GM12878 (cell line): ENCODE measurements around the gene LY6G5C. TPM values are rescaled to one million over a fixed set of nuclear protein-coding genes. Genes with fewer than 3 reads are reported as not detected.

Experiments used
- ATAC-seq: fragments of 200-7000 bp; cut with Tn5 transposase; 3 replicates; pipeline ENCODE4 v1.9.1; 2020; ENCODE audit warnings: mild to moderate bottlenecking, moderate library complexity
- BruUV-seq: library from RNA; stranded (reverse); fragments of 400-500 nt; replicated peaks from 2 replicates; lab custom pipeline; 2021; lab: Mats Ljungman, UMichigan
- CTCF ChIA-PET: fragments of 300-600 bp; sonication (Branson Sonifier 250); formaldehyde crosslinking; extraction: SDS; loops from one replicate; lab custom pipeline; 2021; ENCODE audit warnings: inconsistent platforms; lab: Yijun Ruan, JAX
- POLR2A ChIA-PET: fragments of 350-600 bp; formaldehyde crosslinking; extraction: SDS; loops from one replicate; lab custom pipeline; 2021; ENCODE audit warnings: inconsistent platforms; lab: Charles Lee
- RAD21 ChIA-PET: fragments of 300-600 bp; sonication (Branson Sonifier 250); formaldehyde crosslinking; loops from one replicate; lab custom pipeline; 2023; ENCODE audit warnings: antibody characterized with exemption; ENCODE audit not compliant: unreplicated experiment; lab: Charles Lee
- SMC1A ChIA-PET: fragments of 300-600 bp; sonication (Branson Sonifier 250); formaldehyde crosslinking; loops from one replicate; lab custom pipeline; 2023; ENCODE audit not compliant: unreplicated experiment, uncharacterized antibody; lab: Charles Lee
- DNase-seq: peaks from one replicate; pipeline ENCODE4 v3.0.0-alpha.2; 2011; ENCODE audit warnings: low read depth, low spot score
- FAIRE-seq: peaks from 3 replicates; lab custom pipeline; 2011; peaks lifted over from hg19 to GRCh38; lab: Jason Lieb, UNC
- H2AFZ ChIP-seq: 2 replicates; pipeline ENCODE4 v1.6.0; 2011; ENCODE audit warnings: low read depth, low read length, control low read depth; ENCODE audit not compliant: control insufficient read depth
- H3K27ac ChIP-seq: 2 replicates; pipeline ENCODE4 v1.5.1; 2011; ENCODE audit warnings: control low read depth; ENCODE audit not compliant: control insufficient read depth, insufficient read depth
- H3K27me3 ChIP-seq, 2 experiments: replicated peaks in 1 of 2; 2 replicates each; pipeline versions ENCODE4 v1.6.0 to v1.6.1; 2011; ENCODE audit warnings: low read length in 1 of 2; ENCODE audit not compliant: control insufficient read depth in 2 of 2, insufficient read depth in 2 of 2
- H3K36me3 ChIP-seq, 2 experiments: 2 replicates each; pipeline ENCODE4 v1.5.1; 2011; ENCODE audit warnings: low read length in 1 of 2; ENCODE audit not compliant: control insufficient read depth in 2 of 2, insufficient read depth in 2 of 2
- H3K4me1 ChIP-seq: 2 replicates; pipeline ENCODE4 v1.6.1; 2011; ENCODE audit warnings: mild to moderate bottlenecking, low read length, moderate library complexity, mixed read lengths; ENCODE audit not compliant: control insufficient read depth, insufficient read depth
- H3K4me2 ChIP-seq: 2 replicates; pipeline ENCODE4 v1.6.0; 2011; ENCODE audit warnings: control low read depth; ENCODE audit not compliant: control insufficient read depth, insufficient read depth
- H3K4me3 ChIP-seq: fragments of 200-600 bp; sonication (generic); 2 replicates; pipeline ENCODE4 v1.5.1; 2016
- H3K79me2 ChIP-seq: 2 replicates; pipeline ENCODE4 v1.6.0; 2011; ENCODE audit warnings: low read length; ENCODE audit not compliant: control insufficient read depth, insufficient read depth
- H3K9ac ChIP-seq: 2 replicates; pipeline ENCODE4 v1.8.0; 2011; ENCODE audit warnings: low read length, control low read depth, mixed read lengths; ENCODE audit not compliant: control insufficient read depth, insufficient read depth
- H3K9me3 ChIP-seq: replicated peaks from 3 replicates; pipeline ENCODE4 v1.5.1; 2011; ENCODE audit warnings: mild to moderate bottlenecking, low read length; ENCODE audit not compliant: control insufficient read depth, insufficient read depth
- H4K20me1 ChIP-seq: 2 replicates; pipeline ENCODE4 v1.6.0; 2011; ENCODE audit not compliant: control insufficient read depth, insufficient read depth
- GATAD2B ChIP-seq: fragments of 450-650 bp; conservative IDR thresholded peaks from 2 replicates; pipeline ENCODE4 v1.6.1; 2017; ENCODE audit warnings: low read depth, mild to moderate bottlenecking, moderate library complexity
- MYC ChIP-seq: IDR thresholded peaks from 2 replicates; pipeline ENCODE4 v1.6.1; 2011; ENCODE audit warnings: mild to moderate bottlenecking, low read length, moderate library complexity, inconsistent platforms; ENCODE audit not compliant: insufficient read depth, insufficient replicate concordance, insufficient read length, severe bottlenecking
- PAX8 ChIP-seq: fragments of 450-650 bp; IDR thresholded peaks from 2 replicates; pipeline ENCODE4 v1.6.1; 2017; ENCODE audit warnings: mild to moderate bottlenecking, moderate library complexity
- PKNOX1 ChIP-seq: fragments of 450-650 bp; IDR thresholded peaks from 2 replicates; pipeline ENCODE4 v1.6.1; 2016; ENCODE audit warnings: mild to moderate bottlenecking
- POLR2A ChIP-seq: IDR thresholded peaks from 2 replicates; pipeline ENCODE4 v1.6.1; 2011; ENCODE audit warnings: low read depth, mild to moderate bottlenecking, low read length
- PRDM15 ChIP-seq: fragments of 450-650 bp; formaldehyde crosslinking; IDR thresholded peaks from 2 replicates; pipeline ENCODE4 v1.4.0; 2020; ENCODE audit warnings: mild to moderate bottlenecking, moderate library complexity
- RAD51 ChIP-seq: fragments of 450-650 bp; IDR thresholded peaks from 2 replicates; pipeline ENCODE4 v1.6.1; 2016; ENCODE audit warnings: moderate library complexity, mild to moderate bottlenecking, inconsistent platforms
- ZBTB4 ChIP-seq: fragments of 450-650 bp; formaldehyde crosslinking; IDR thresholded peaks from 2 replicates; pipeline ENCODE4 v1.4.0; 2022; ENCODE audit warnings: mild to moderate bottlenecking, moderate library complexity
- WGBS: methylation state at CpG from one replicate; pipeline ENCODE4 v1.1.6; 2016; ENCODE audit warnings: low lambda C conversion rate; ENCODE audit not compliant: insufficient replicate concordance, insufficient coverage; ENCODE audit errors: missing lambda C conversion rate; 5-methylcytosine and 5-hydroxymethylcytosine counted together
- in situ Hi-C: fragments of 300-500 bp; cut with MboI; formaldehyde crosslinking; loops from 9 replicates; pipeline ENCODE4 v1.14.3; 2018; ENCODE audit warnings: mixed read lengths
- intact Hi-C: fragments of 100-400 bp; cut with micrococcal nuclease; formaldehyde crosslinking; loops from one replicate; pipeline ENCODE4 v1.14.2; 2022; ENCODE audit not compliant: unreplicated experiment
- polyA plus RNA-seq, 11 experiments: library from polyadenylated mRNA; depleted of rRNA in 4 of 11; unstranded in 6 of 11; stranded (reverse) in 5 of 11; fragments of >200 nt; fragmentation: Nextera tagmentation in 4 of 11; fragmentation: Illumina TruSeq in 1 of 11; extraction: Ambion mirVana in 4 of 11; extraction: Trizol in 1 of 11; gene quantifications; 1 replicate in 1 of 11; 2 replicates in 10 of 11; pipeline versions ENCODE4 v1.2.1 to v1.2.3, GENCODE V29; 2011 to 2016; ENCODE audit warnings: inconsistent platforms in 2 of 11, missing spikeins in 2 of 11, low read depth in 1 of 11
- total RNA-seq, 4 experiments: library from RNA; depleted of rRNA in 3 of 4; stranded (reverse); fragments of >200 nt in 3 of 4; fragmentation: Illumina TruSeq in 1 of 4; extraction: Trizol in 1 of 4; gene quantifications; 2 replicates each; pipeline versions ENCODE4 v1.2.1 to v1.2.3, GENCODE V29; 2013 to 2021
- TF ChIP-seq, protein P1 (sequence below): fragments of 450-650 bp; IDR thresholded peaks from 2 replicates; pipeline ENCODE4 v1.6.1; 2018; ENCODE audit warnings: borderline replicate concordance, mild to moderate bottlenecking; ENCODE audit not compliant: partially characterized antibody
- TF ChIP-seq, protein P2 (sequence below): IDR thresholded peaks from 2 replicates; pipeline ENCODE4 v1.6.1; 2012; ENCODE audit warnings: low read depth, low read length, improper control_type of control experiment

LY6G5C gene
- total and polyA plus RNA-seq, 10 of the 15 experiments (the other 5 are each of a cell fraction or from before 2014, with no cell fraction given): 0.76 to 6.1 (median 1.7) TPM

- peak; percentile 96 for FAIRE-seq
- intact Hi-C loops (loop anchor here (1.0 to 5.0 kb wide), 3 partner anchors 45 to 167 kb away; partner anchors contain the start of genes CLIC1 and PRRC2A), in situ Hi-C loops (no loop called here)
- Histone ChIP-seq H3K4me3 (peak within 1 kb of the TSS; percentile 93), H4K20me1 (no peaks in the 10 kb centered on the region), H3K36me3 (peaks cover 11 to 33% of the 10 kb centered on the region in 2 experiments), H3K27ac (peak within 1 kb of the TSS; percentile 94), H3K9ac (peak within 1 kb of the TSS; percentile 89), H2AFZ (peak within 1 kb of the TSS; percentile 6), H3K27me3 (no peaks in the 10 kb centered on the region), H3K4me2 (peak within 1 kb of the TSS; percentile 78), H3K79me2 (peaks cover 57% of the 10 kb centered on the region), H3K9me3 (no peaks in the 10 kb centered on the region; the same call in 2 of the 3 replicates), H3K4me1 (peaks cover 37% of the 10 kb centered on the region)
- WGBS: under 1% methylated on average over 39 of the region's 39 CpGs
- DNase-seq: peak; percentile 87
- BruUV-seq: no TSS peak
- ChIA-PET SMC1A (interaction anchor here (1.0 to 2.6 kb wide), 5 partner anchors 11 to 114 kb away, joined by 3 to 31 read pairs (median 3); partner anchors contain the start of genes APOM and BAG6), CTCF (interaction anchor here (0.8 to 2.3 kb wide), 3 partner anchors 10 to 67 kb away, joined by 3 to 15 read pairs (median 5); partner anchors contain the start of gene BAG6), RAD21 (interaction anchor here (0.8 to 1.6 kb wide), 7 partner anchors 13 to 171 kb away, joined by 3 to 8 read pairs (median 5); partner anchors contain the start of genes AIF1, BAG6, NCR3 and TNF), POLR2A (interaction anchor here (0.6 to 5.9 kb wide), 20 partner anchors 12 to 295 kb away, joined by 3 to 107 read pairs (median 4); partner anchors contain the start of genes ABHD16A, APOM, BAG6 and DDX39B)
- ATAC-seq: peak; percentile 67
- TF ChIP-seq, protein P1, sequence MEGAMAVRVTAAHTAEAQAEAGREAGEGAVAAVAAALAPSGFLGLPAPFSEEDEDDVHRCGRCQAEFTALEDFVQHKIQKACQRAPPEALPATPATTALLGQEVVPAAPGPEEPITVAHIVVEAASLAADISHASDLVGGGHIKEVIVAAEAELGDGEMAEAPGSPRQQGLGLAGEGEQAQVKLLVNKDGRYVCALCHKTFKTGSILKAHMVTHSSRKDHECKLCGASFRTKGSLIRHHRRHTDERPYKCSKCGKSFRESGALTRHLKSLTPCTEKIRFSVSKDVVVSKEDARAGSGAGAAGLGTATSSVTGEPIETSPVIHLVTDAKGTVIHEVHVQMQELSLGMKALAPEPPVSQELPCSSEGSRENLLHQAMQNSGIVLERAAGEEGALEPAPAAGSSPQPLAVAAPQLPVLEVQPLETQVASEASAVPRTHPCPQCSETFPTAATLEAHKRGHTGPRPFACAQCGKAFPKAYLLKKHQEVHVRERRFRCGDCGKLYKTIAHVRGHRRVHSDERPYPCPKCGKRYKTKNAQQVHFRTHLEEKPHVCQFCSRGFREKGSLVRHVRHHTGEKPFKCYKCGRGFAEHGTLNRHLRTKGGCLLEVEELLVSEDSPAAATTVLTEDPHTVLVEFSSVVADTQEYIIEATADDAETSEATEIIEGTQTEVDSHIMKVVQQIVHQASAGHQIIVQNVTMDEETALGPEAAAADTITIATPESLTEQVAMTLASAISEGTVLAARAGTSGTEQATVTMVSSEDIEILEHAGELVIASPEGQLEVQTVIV: no peak
- TF ChIP-seq PKNOX1 (no peak; the same call in 1 of the 2 replicates), POLR2A (no peak; the same call in 1 of the 2 replicates), PRDM15 (no peak), MYC (no peak), PAX8 (no peak), RAD51 (no peak), GATAD2B (no peak; the same call in 1 of the 2 replicates), ZBTB4 (CRISPR knock-in tag) (no peak)
- TF ChIP-seq, protein P2, sequence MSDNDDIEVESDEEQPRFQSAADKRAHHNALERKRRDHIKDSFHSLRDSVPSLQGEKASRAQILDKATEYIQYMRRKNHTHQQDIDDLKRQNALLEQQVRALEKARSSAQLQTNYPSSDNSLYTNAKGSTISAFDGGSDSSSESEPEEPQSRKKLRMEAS: peak; percentile 70; the same call in 1 of the 2 replicates
Measured at GRCh38 chr6:31664790-31665500, 15.9 kb downstream of the LY6G5C start, which contains the start of gene GPANK1. Gene GPANK1 (minus strand): TSS chr6:31664997. CDS start chr6:31664478, 519 bp downstream.
